Lower leg skin (tissue), 3 donors: ENCODE data around the gene UBA3.

Experiments used
- CTCF ChIP-seq, 3 donors: fragments of 450-650 bp; IDR thresholded peaks; one replicate each; pipeline ENCODE4 v1.5.1; 2016; ENCODE audit warnings: antibody characterized with exemption in 3 of 3, mild to moderate bottlenecking in 3 of 3, moderate library complexity in 2 of 3
- POLR2A ChIP-seq, 2 donors: fragments of 450-650 bp; IDR thresholded peaks; one replicate each; pipeline ENCODE4 v1.6.1; 2016 to 2017; ENCODE audit warnings: antibody characterized with exemption in 2 of 2, mild to moderate bottlenecking in 1 of 2, moderate library complexity in 1 of 2

- TF ChIP-seq CTCF (IDR thresholded peaks at IDR 0.05) (no peak), POLR2A (IDR thresholded peaks at IDR 0.05) (no peak)
Measured at GRCh38 chr3:69096299-69096698, 16.1 kb upstream of the UBA3 start.
